Measurements from ENCODE around the gene DNLZ. TPM values are rescaled to one million over a fixed set of nuclear protein-coding genes. Genes with fewer than 3 reads are reported as not detected.
"Not testable (repeated sequence)": the region's sequence is repeated elsewhere in the genome, so short reads cannot be mapped to it uniquely, and the experiment has no call there.

DNLZ gene
- total RNA-seq, 3 donors from 2014 or later = 9.3 to 17.1 (median 10.8) TPM

GRCh38 chr9:136409557-136410455, 46.3 kb upstream of the DNLZ start:
- ATAC-seq (peak; percentile 58), DNase-seq (peak in 2 of 3 donors; percentile 45 to 63)
- peak overlapping the region; percentile 96 for H3K4me3 ChIP-seq
- H3K36me3 ChIP-seq (ENCODE audit: low read depth) = peaks cover 7% of the 10 kb centered on the region
- H3K9me3 ChIP-seq = no peaks in the 10 kb centered on the region
- intact Hi-C loops (cut with DNase I, micrococcal nuclease) = no loop called here
- H3K4me1 ChIP-seq (ENCODE audit: low read depth) = peaks cover 16% of the 10 kb centered on the region
- TF ChIP-seq, protein P1, sequence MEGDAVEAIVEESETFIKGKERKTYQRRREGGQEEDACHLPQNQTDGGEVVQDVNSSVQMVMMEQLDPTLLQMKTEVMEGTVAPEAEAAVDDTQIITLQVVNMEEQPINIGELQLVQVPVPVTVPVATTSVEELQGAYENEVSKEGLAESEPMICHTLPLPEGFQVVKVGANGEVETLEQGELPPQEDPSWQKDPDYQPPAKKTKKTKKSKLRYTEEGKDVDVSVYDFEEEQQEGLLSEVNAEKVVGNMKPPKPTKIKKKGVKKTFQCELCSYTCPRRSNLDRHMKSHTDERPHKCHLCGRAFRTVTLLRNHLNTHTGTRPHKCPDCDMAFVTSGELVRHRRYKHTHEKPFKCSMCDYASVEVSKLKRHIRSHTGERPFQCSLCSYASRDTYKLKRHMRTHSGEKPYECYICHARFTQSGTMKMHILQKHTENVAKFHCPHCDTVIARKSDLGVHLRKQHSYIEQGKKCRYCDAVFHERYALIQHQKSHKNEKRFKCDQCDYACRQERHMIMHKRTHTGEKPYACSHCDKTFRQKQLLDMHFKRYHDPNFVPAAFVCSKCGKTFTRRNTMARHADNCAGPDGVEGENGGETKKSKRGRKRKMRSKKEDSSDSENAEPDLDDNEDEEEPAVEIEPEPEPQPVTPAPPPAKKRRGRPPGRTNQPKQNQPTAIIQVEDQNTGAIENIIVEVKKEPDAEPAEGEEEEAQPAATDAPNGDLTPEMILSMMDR (IDR thresholded peaks at IDR 0.05) = no peak

DNA sequence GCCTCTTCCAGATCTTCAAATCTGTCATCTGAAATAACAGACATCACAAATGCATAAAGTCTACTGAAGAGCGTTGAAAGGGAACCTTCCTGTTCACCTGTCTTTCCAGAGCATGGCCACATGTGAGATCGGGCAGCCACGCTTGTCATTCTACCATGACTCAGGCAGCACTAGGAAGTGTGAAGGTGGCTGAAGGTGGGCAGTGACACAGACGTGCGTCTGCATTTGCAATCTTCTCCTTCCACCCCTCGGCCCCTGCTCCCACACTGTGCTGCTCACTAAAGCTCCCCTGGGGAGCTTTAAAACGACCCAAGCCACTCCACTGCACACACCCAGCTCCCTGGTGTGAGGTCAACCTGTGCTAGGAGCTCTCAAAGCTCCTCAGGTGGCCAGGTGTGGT, 44.4 kb upstream of the DNLZ start:
- no peak for DNase-seq
- no peak overlapping the region for H3K4me3 ChIP-seq
- intact Hi-C loops (cut with DNase I, micrococcal nuclease) = no loop called here
- H3K36me3 ChIP-seq (ENCODE audit: low read depth) = peaks cover 4% of the 10 kb centered on the region
- TF ChIP-seq, protein P1 (IDR thresholded peaks at IDR 0.05) = no peak
- peaks cover 22% of the 10 kb centered on the region for H3K4me1 ChIP-seq (ENCODE audit: low read depth)
- no peak for ATAC-seq
- H3K9me3 ChIP-seq = no peaks in the 10 kb centered on the region

GRCh38 chr9:136407061-136407460, 43.5 kb upstream of the DNLZ start:
- H3K36me3 ChIP-seq (ENCODE audit: low read depth); DNase-seq; ATAC-seq; intact Hi-C loops (cut with DNase I, micrococcal nuclease); H3K4me3 ChIP-seq; H3K9me3 ChIP-seq: not testable (repeated sequence)
- peaks cover 22% of the 10 kb centered on the region for H3K4me1 ChIP-seq (ENCODE audit: low read depth)

DNA sequence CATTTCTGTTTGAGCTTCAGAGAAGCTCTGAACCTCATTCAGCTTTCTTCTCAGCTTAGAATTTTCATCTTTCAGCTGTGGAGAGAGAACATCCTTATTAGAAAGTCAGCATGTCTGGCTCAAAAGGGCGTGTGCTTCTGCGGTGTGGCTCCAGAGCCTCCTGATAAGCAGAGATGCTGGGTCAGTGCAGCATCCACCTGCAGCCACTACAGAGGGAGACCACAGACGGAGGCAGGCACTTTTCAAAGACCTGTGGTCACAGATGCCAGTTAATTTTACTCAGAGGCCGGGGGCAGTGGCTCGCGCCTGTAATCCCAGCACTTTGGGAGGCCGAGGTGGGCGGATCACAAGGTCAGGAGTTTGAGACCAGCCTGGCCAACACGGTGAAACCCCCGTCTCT, 42.4 kb upstream of the DNLZ start:
- H3K36me3 ChIP-seq (ENCODE audit: low read depth); H3K9me3 ChIP-seq; intact Hi-C loops (cut with DNase I, micrococcal nuclease); H3K4me3 ChIP-seq; DNase-seq; ATAC-seq: not testable (repeated sequence)
- peaks cover 12% of the 10 kb centered on the region for H3K4me1 ChIP-seq (ENCODE audit: low read depth)

- DNase-seq = no peak
- intact Hi-C loops (cut with DNase I, micrococcal nuclease) = no loop called here
- no peak for ATAC-seq
- TF ChIP-seq, protein P1 (IDR thresholded peaks at IDR 0.05) = no peak
- no peak overlapping the region for H3K4me3 ChIP-seq
- H3K36me3 ChIP-seq (ENCODE audit: low read depth) = peaks cover 4% of the 10 kb centered on the region
- H3K9me3 ChIP-seq = no peaks in the 10 kb centered on the region
- peaks cover 16% of the 10 kb centered on the region for H3K4me1 ChIP-seq (ENCODE audit: low read depth)
These were observed 41.9 kb upstream of the DNLZ start for GRCh38 chr9:136405481-136405880.

DNA sequence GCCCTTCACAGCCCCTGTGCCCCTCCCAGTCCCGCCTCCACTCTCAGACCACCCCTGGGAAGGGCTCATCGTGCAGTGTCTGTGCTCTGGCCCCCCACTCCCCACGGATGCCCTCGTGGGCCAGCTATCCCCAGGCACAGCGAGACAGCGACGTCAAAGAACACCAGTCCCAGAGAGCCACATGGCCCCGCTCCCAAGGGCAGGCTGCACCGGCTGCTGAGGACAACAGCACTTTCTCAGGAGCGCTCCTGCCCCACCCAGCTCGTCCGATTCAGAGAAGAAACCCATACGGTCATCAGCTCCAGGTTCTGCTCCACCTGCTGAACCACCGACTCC, 41.2 kb upstream of the DNLZ start:
- ATAC-seq (no peak), DNase-seq (no peak)
- TF ChIP-seq, protein P1 (IDR thresholded peaks at IDR 0.05) = no peak
- peaks cover 4% of the 10 kb centered on the region for H3K36me3 ChIP-seq (ENCODE audit: low read depth)
- H3K4me1 ChIP-seq (ENCODE audit: low read depth) = peaks cover 19% of the 10 kb centered on the region
- no peaks in the 10 kb centered on the region for H3K9me3 ChIP-seq
- intact Hi-C loops (cut with DNase I, micrococcal nuclease) = no loop called here
- H3K4me3 ChIP-seq = no peak overlapping the region
